Measurements from ENCODE around the gene PARG.
"Not testable (repeated sequence)": the region's sequence is repeated elsewhere in the genome, so short reads cannot be mapped to it uniquely, and the experiment has no call there.

Gene PARG

GRCh38 chr10:49819234-49819958, 122.4 kb downstream of the PARG start:
- H3K36me3 ChIP-seq (ENCODE audit: insufficient read depth, low read length), result peaks cover 26% of the 10 kb centered on the region

GRCh38 chr10:49817845-49818244, 124.0 kb downstream of the PARG start:
- Histone ChIP-seq H3K4me1 (ENCODE audit: insufficient read depth, low read length) (no peaks in the 10 kb centered on the region), H3K36me3 (ENCODE audit: insufficient read depth, low read length) (peaks cover 26% of the 10 kb centered on the region)

More at GRCh38 chr10:49819234-49819958, 122.4 kb downstream of the PARG start:
- Histone ChIP-seq H3K9ac (ENCODE audit: low read depth, low read length) (no peak overlapping the region), H3K4me1 (ENCODE audit: insufficient read depth, low read length) (no peaks in the 10 kb centered on the region), H3K9me3 (ENCODE audit: control insufficient read depth, insufficient read depth, low read length) (no peaks in the 10 kb centered on the region; the same call in 1 of the 2 replicates)

GRCh38 chr10:49803988-49804387, 137.8 kb downstream of the PARG start:
- Histone ChIP-seq H3K36me3 (ENCODE audit: insufficient read depth, low read length) (no peaks in the 10 kb centered on the region), H3K4me1 (ENCODE audit: insufficient read depth, low read length) (no peaks in the 10 kb centered on the region), H3K9ac (ENCODE audit: low read depth, low read length) (no peak overlapping the region), H3K9me3 (ENCODE audit: control insufficient read depth, insufficient read depth, low read length) (no peaks in the 10 kb centered on the region; the same call in 1 of the 2 replicates)

More at GRCh38 chr10:49817845-49818244, 124.0 kb downstream of the PARG start:
- Histone ChIP-seq H3K9me3 (ENCODE audit: control insufficient read depth, insufficient read depth, low read length) (no peaks in the 10 kb centered on the region; the same call in 1 of the 2 replicates), H3K9ac (ENCODE audit: low read depth, low read length) (no peak overlapping the region)

GRCh38 chr10:49798275-49798674, 143.6 kb downstream of the PARG start:
- no peaks in the 10 kb centered on the region for H3K9me3 ChIP-seq (ENCODE audit: control insufficient read depth, insufficient read depth, low read length)
- H3K4me1 ChIP-seq (ENCODE audit: insufficient read depth, low read length), result no peaks in the 10 kb centered on the region
- no peaks in the 10 kb centered on the region for H3K36me3 ChIP-seq (ENCODE audit: insufficient read depth, low read length)
- no peak overlapping the region for H3K9ac ChIP-seq (ENCODE audit: low read depth, low read length)

GRCh38 chr10:49791100-49791499, 150.7 kb downstream of the PARG start:
- H3K36me3 ChIP-seq (ENCODE audit: insufficient read depth, low read length), result no peaks in the 10 kb centered on the region
- H3K9me3 ChIP-seq (ENCODE audit: control insufficient read depth, insufficient read depth, low read length), result no peaks in the 10 kb centered on the region
- no peak overlapping the region for H3K9ac ChIP-seq (ENCODE audit: low read depth, low read length)
- no peaks in the 10 kb centered on the region for H3K4me1 ChIP-seq (ENCODE audit: insufficient read depth, low read length)

GRCh38 chr10:49784681-49785080, 157.1 kb downstream of the PARG start:
- no peaks in the 10 kb centered on the region for H3K36me3 ChIP-seq (ENCODE audit: insufficient read depth, low read length)

GRCh38 chr10:49783645-49784044, 158.2 kb downstream of the PARG start:
- H3K36me3 ChIP-seq (ENCODE audit: insufficient read depth, low read length), result no peaks in the 10 kb centered on the region
- no peaks in the 10 kb centered on the region for H3K9me3 ChIP-seq (ENCODE audit: control insufficient read depth, insufficient read depth, low read length)
- 0 out of 2 replicates have a peak, but pooled peaks cover 4% of the 10 kb centered on the region for H3K4me1 ChIP-seq (ENCODE audit: insufficient read depth, low read length)
- H3K9ac ChIP-seq (ENCODE audit: low read depth, low read length), result no peak overlapping the region

More at GRCh38 chr10:49784681-49785080, 157.1 kb downstream of the PARG start:
- Histone ChIP-seq H3K9me3 (ENCODE audit: control insufficient read depth, insufficient read depth, low read length) (no peaks in the 10 kb centered on the region), H3K4me1 (ENCODE audit: insufficient read depth, low read length) (0 out of 2 replicates have a peak, but pooled peaks cover 4% of the 10 kb centered on the region), H3K9ac (ENCODE audit: low read depth, low read length) (no peak overlapping the region)

- H3K36me3 ChIP-seq (ENCODE audit: insufficient read depth, low read length), result no peaks in the 10 kb centered on the region
- H3K9me3 ChIP-seq (ENCODE audit: control insufficient read depth, insufficient read depth, low read length), result no peaks in the 10 kb centered on the region
- H3K4me1 ChIP-seq (ENCODE audit: insufficient read depth, low read length), result 0 out of 2 replicates have a peak, but pooled peaks cover 4% of the 10 kb centered on the region
- no peak overlapping the region for H3K9ac ChIP-seq (ENCODE audit: low read depth, low read length)
These were observed 160.6 kb downstream of the PARG start for GRCh38 chr10:49781247-49781646.

GRCh38 chr10:49778197-49778596, 163.6 kb downstream of the PARG start:
- H3K36me3 ChIP-seq (ENCODE audit: insufficient read depth, low read length), result no peaks in the 10 kb centered on the region
- H3K9me3 ChIP-seq (ENCODE audit: control insufficient read depth, insufficient read depth, low read length), result no peaks in the 10 kb centered on the region
- H3K9ac ChIP-seq (ENCODE audit: low read depth, low read length), result no peak overlapping the region
- no peaks in the 10 kb centered on the region for H3K4me1 ChIP-seq (ENCODE audit: insufficient read depth, low read length)

GRCh38 chr10:49776851-49777250, 165.0 kb downstream of the PARG start:
- H3K36me3 ChIP-seq (ENCODE audit: insufficient read depth, low read length), result no peaks in the 10 kb centered on the region
- H3K9me3 ChIP-seq (ENCODE audit: control insufficient read depth, insufficient read depth, low read length), result no peaks in the 10 kb centered on the region
- H3K4me1 ChIP-seq (ENCODE audit: insufficient read depth, low read length), result no peaks in the 10 kb centered on the region
- no peak overlapping the region for H3K9ac ChIP-seq (ENCODE audit: low read depth, low read length)

GRCh38 chr10:49775014-49775413, 166.8 kb downstream of the PARG start:
- Histone ChIP-seq H3K9ac (ENCODE audit: low read depth, low read length) (no peak overlapping the region), H3K4me1 (ENCODE audit: insufficient read depth, low read length) (peaks cover 5% of the 10 kb centered on the region; the same call in 1 of the 2 replicates), H3K36me3 (ENCODE audit: insufficient read depth, low read length) (no peaks in the 10 kb centered on the region), H3K9me3 (ENCODE audit: control insufficient read depth, insufficient read depth, low read length) (no peaks in the 10 kb centered on the region)

- not testable (repeated sequence) for H3K9ac ChIP-seq (ENCODE audit: low read depth, low read length); H3K36me3 ChIP-seq (ENCODE audit: insufficient read depth, low read length); H3K9me3 ChIP-seq (ENCODE audit: control insufficient read depth, insufficient read depth, low read length); H3K4me1 ChIP-seq (ENCODE audit: insufficient read depth, low read length)
These were observed 168.9 kb downstream of the PARG start for GRCh38 chr10:49772944-49773343.

- H3K36me3 ChIP-seq (ENCODE audit: insufficient read depth, low read length); H3K9me3 ChIP-seq (ENCODE audit: control insufficient read depth, insufficient read depth, low read length); H3K9ac ChIP-seq (ENCODE audit: low read depth, low read length): not testable (repeated sequence)
These were observed 170.8 kb downstream of the PARG start for GRCh38 chr10:49771046-49771445.

GRCh38 chr10:49769692-49770091, 172.1 kb downstream of the PARG start:
- Histone ChIP-seq H3K9ac (ENCODE audit: low read depth, low read length) (no peak overlapping the region), H3K9me3 (ENCODE audit: control insufficient read depth, insufficient read depth, low read length) (no peaks in the 10 kb centered on the region), H3K36me3 (ENCODE audit: insufficient read depth, low read length) (no peaks in the 10 kb centered on the region), H3K4me1 (ENCODE audit: insufficient read depth, low read length) (peaks cover 5% of the 10 kb centered on the region; the same call in 1 of the 2 replicates)

More at GRCh38 chr10:49771046-49771445, 170.8 kb downstream of the PARG start:
- H3K4me1 ChIP-seq (ENCODE audit: insufficient read depth, low read length), result not testable (repeated sequence)

- no peaks in the 10 kb centered on the region for H3K9me3 ChIP-seq (ENCODE audit: control insufficient read depth, insufficient read depth, low read length)
- H3K4me1 ChIP-seq (ENCODE audit: insufficient read depth, low read length), result peaks cover 5% of the 10 kb centered on the region; the same call in 1 of the 2 replicates
- no peak overlapping the region for H3K9ac ChIP-seq (ENCODE audit: low read depth, low read length)
- H3K36me3 ChIP-seq (ENCODE audit: insufficient read depth, low read length), result no peaks in the 10 kb centered on the region
These were observed 173.1 kb downstream of the PARG start for GRCh38 chr10:49768731-49769130.
